Subcutaneous adipose tissue (tissue), 4 donors: Measurements from ENCODE around the gene ARHGAP22. TPM values are rescaled to one million over a fixed set of nuclear protein-coding genes. Genes with fewer than 3 reads are reported as not detected.

Experiments used
- CTCF ChIP-seq: fragments of 450-650 bp; IDR thresholded peaks from one replicate; pipeline ENCODE4 v1.5.1; 2016; ENCODE audit warnings: low read depth, mild to moderate bottlenecking, control low read depth, antibody characterized with exemption, moderate library complexity
- total RNA-seq, 4 donors: library from RNA; depleted of rRNA; stranded (reverse); fragments of >200 nt; gene quantifications; one replicate each; pipeline ENCODE4 v1.1.0, GENCODE V29; 2016

Gene ARHGAP22
- total RNA-seq, 4 donors from 2014 or later = 2.1 to 15.0 (median 5.0) TPM

GRCh38 chr10:48538611-48539010 is 66.3 kb downstream of the ARHGAP22 start:
- TF ChIP-seq CTCF = no peak

- no peak for TF ChIP-seq CTCF
Measured at GRCh38 chr10:48536916-48537890, 67.7 kb downstream of the ARHGAP22 start.

GRCh38 chr10:48536156-48536500 is 68.7 kb downstream of the ARHGAP22 start:
- no peak for TF ChIP-seq CTCF

GRCh38 chr10:48535416-48536155 is 69.3 kb downstream of the ARHGAP22 start:
- no peak for TF ChIP-seq CTCF

GRCh38 chr10:48533951-48534720 is 70.7 kb downstream of the ARHGAP22 start:
- no peak for TF ChIP-seq CTCF

GRCh38 chr10:48533540-48533939 is 71.3 kb downstream of the ARHGAP22 start:
- TF ChIP-seq CTCF = no peak
